Measurements from ENCODE around the gene SNAPC4. TPM values are rescaled to one million over a fixed set of nuclear protein-coding genes. Genes with fewer than 3 reads are reported as not detected.

SNAPC4 gene
- total and polyA plus RNA-seq, 2 of the 8 experiments (the other 6 are each of a cell fraction or from before 2014, with no cell fraction given) = 6.9 to 18.1 TPM

DNA sequence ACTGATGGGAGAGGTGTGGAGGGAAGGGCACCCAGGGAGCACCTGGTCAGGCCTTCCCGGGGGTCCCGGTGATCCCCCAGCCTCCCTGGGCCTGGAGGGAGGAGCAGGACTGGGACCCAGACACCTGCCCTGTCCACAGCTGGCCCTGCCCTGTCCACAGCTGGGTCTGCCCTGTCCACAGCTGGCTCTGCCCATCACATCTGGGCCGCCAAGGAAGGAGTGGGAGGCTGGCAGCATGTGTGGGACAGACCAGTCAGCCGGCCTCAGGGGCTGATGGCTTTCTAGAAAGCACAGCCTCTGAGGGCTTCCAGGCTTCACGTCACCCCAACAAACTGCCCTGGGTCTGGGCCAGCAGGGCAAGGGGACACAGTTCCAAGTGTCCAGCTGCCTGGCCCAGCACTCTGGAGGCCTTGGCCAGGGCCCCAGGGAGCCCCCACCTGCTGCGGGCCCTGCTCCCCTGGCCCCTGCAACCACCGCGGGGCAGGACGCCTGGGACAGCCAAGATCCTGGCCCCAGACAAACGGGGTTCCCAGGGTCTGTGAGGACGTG is 48.6 kb downstream of the SNAPC4 start (continued):
- no peak for TF ChIP-seq SIN3A (conservative IDR thresholded peaks at IDR 0.05 in 1 of 2, IDR thresholded peaks at IDR 0.05 in 1 of 2; ENCODE audit: low read depth in 1 of 2, low read length in 2 of 2)
- no peak for TF ChIP-seq POU5F1 (IDR thresholded peaks at IDR 0.05; ENCODE audit: low read depth, low read length)
- TF ChIP-seq GABPA (IDR thresholded peaks at IDR 0.05; ENCODE audit: borderline replicate concordance, insufficient read depth, low read length) = no peak
- no peak for TF ChIP-seq TEAD4 (IDR thresholded peaks at IDR 0.05; ENCODE audit: low read depth, low read length)

Other genes starting within 250 kb of the SNAPC4 start
- not detected in 2 replicates for gene LHX3, start 195.0 kb downstream of the SNAPC4 start, total RNA-seq (2021; fragmentation: NEBNext Ultra II Directional; extraction: Animal tissue kit (Norgen Biotek cat#: 25700))
- 0.02 and 0.03 TPM in 2 replicates for gene LHX3, start 195.0 kb downstream of the SNAPC4 start, polyA plus RNA-seq (2011; rRNA removed)
- 27.5 and 28.6 TPM in 2 replicates for gene QSOX2, start 154.4 kb downstream of the SNAPC4 start, total RNA-seq (2021; fragmentation: NEBNext Ultra II Directional; extraction: Animal tissue kit (Norgen Biotek cat#: 25700))
- gene QSOX2, start 154.4 kb downstream of the SNAPC4 start, polyA plus RNA-seq (2011; rRNA removed) = 18.0 and 21.8 TPM in 2 replicates
- not detected in 2 replicates for gene CCDC187, start 96.1 kb downstream of the SNAPC4 start, total RNA-seq (2021; fragmentation: NEBNext Ultra II Directional; extraction: Animal tissue kit (Norgen Biotek cat#: 25700))
- gene CCDC187, start 96.1 kb downstream of the SNAPC4 start, polyA plus RNA-seq (2011; rRNA removed) = 0.02 TPM in 2 replicates
- 15.7 and 18.0 TPM in 2 replicates for gene GPSM1, start 72.6 kb downstream of the SNAPC4 start, total RNA-seq (2021; fragmentation: NEBNext Ultra II Directional; extraction: Animal tissue kit (Norgen Biotek cat#: 25700))
- gene GPSM1, start 72.6 kb downstream of the SNAPC4 start, polyA plus RNA-seq (2011; rRNA removed) = 12.8 and 19.8 TPM in 2 replicates
- 17.9 and 19.0 TPM in 2 replicates for gene DNLZ, start 36.4 kb downstream of the SNAPC4 start, total RNA-seq (2021; fragmentation: NEBNext Ultra II Directional; extraction: Animal tissue kit (Norgen Biotek cat#: 25700))
- 11.6 and 13.6 TPM in 2 replicates for gene DNLZ, start 36.4 kb downstream of the SNAPC4 start, polyA plus RNA-seq (2011; rRNA removed)
- gene CARD9, start 26.5 kb downstream of the SNAPC4 start, total RNA-seq (2021; fragmentation: NEBNext Ultra II Directional; extraction: Animal tissue kit (Norgen Biotek cat#: 25700)) = 0.88 and 1.1 TPM in 2 replicates
- 0.13 and 0.15 TPM in 2 replicates for gene CARD9, start 26.5 kb downstream of the SNAPC4 start, polyA plus RNA-seq (2011; rRNA removed)
- gene ENTR1, start 10.4 kb upstream of the SNAPC4 start, total RNA-seq (2021; fragmentation: NEBNext Ultra II Directional; extraction: Animal tissue kit (Norgen Biotek cat#: 25700)) = 102 and 110 TPM in 2 replicates
- gene ENTR1, start 10.4 kb upstream of the SNAPC4 start, polyA plus RNA-seq (2011; rRNA removed) = 65.2 and 80.3 TPM in 2 replicates
- 88.2 and 89.2 TPM in 2 replicates for gene PMPCA, start 10.5 kb upstream of the SNAPC4 start, total RNA-seq (2021; fragmentation: NEBNext Ultra II Directional; extraction: Animal tissue kit (Norgen Biotek cat#: 25700))
- 60.0 and 78.1 TPM in 2 replicates for gene PMPCA, start 10.5 kb upstream of the SNAPC4 start, polyA plus RNA-seq (2011; rRNA removed)
- gene INPP5E, start 39.7 kb upstream of the SNAPC4 start, total RNA-seq (2021; fragmentation: NEBNext Ultra II Directional; extraction: Animal tissue kit (Norgen Biotek cat#: 25700)) = 11.3 and 11.5 TPM in 2 replicates
- gene INPP5E, start 39.7 kb upstream of the SNAPC4 start, polyA plus RNA-seq (2011; rRNA removed) = 8.7 and 14.3 TPM in 2 replicates
- 47.1 and 49.0 TPM in 2 replicates for gene SEC16A, start 82.9 kb upstream of the SNAPC4 start, total RNA-seq (2021; fragmentation: NEBNext Ultra II Directional; extraction: Animal tissue kit (Norgen Biotek cat#: 25700))
- 21.6 and 25.1 TPM in 2 replicates for gene SEC16A, start 82.9 kb upstream of the SNAPC4 start, polyA plus RNA-seq (2011; rRNA removed)
- 55.6 and 60.9 TPM in 2 replicates for gene NOTCH1, start 145.9 kb upstream of the SNAPC4 start, total RNA-seq (2021; fragmentation: NEBNext Ultra II Directional; extraction: Animal tissue kit (Norgen Biotek cat#: 25700))
- 6.9 and 19.9 TPM in 2 replicates for gene NOTCH1, start 145.9 kb upstream of the SNAPC4 start, polyA plus RNA-seq (2011; rRNA removed)